Suprapubic skin (tissue), 3 donors: ENCODE data around the gene CLMP.

Source experiments
- CTCF ChIP-seq, 2 donors: fragments of 200-600 bp in 1 of 2; fragments of 450-650 bp in 1 of 2; sonication (generic) in 1 of 2; IDR thresholded peaks; one replicate each; pipeline ENCODE4 v1.5.1; 2016 to 2019; ENCODE audit warnings: antibody characterized with exemption in 2 of 2, mild to moderate bottlenecking in 1 of 2, moderate library complexity in 1 of 2
- EP300 ChIP-seq: sonication (generic); formaldehyde crosslinking; IDR thresholded peaks from one replicate; pipeline ENCODE4 v1.6.1; 2017; ENCODE audit warnings: antibody characterized with exemption
- POLR2A ChIP-seq, 2 donors: fragments of 450-650 bp; IDR thresholded peaks; one replicate each; pipeline ENCODE4 v1.6.1; 2017; ENCODE audit warnings: antibody characterized with exemption in 2 of 2, mild to moderate bottlenecking in 2 of 2, moderate library complexity in 2 of 2

- TF ChIP-seq EP300 (no peak), CTCF (IDR thresholded peaks at IDR 0.05) (no peak), POLR2A (IDR thresholded peaks at IDR 0.05) (no peak)
These were observed 44.2 kb downstream of the CLMP start for GRCh38 chr11:123150882-123151281.
